ENCODE data around the gene MAP4K3. TPM values are rescaled to one million over a fixed set of nuclear protein-coding genes. Genes with fewer than 3 reads are reported as not detected.

The MAP4K3 gene
- 17.4 to 24.8 TPM (median 19.4 TPM) in 5 replicates for total RNA-seq (2022; extraction: Qiagen RNA extraction; ENCODE audit: low read depth)

DNA sequence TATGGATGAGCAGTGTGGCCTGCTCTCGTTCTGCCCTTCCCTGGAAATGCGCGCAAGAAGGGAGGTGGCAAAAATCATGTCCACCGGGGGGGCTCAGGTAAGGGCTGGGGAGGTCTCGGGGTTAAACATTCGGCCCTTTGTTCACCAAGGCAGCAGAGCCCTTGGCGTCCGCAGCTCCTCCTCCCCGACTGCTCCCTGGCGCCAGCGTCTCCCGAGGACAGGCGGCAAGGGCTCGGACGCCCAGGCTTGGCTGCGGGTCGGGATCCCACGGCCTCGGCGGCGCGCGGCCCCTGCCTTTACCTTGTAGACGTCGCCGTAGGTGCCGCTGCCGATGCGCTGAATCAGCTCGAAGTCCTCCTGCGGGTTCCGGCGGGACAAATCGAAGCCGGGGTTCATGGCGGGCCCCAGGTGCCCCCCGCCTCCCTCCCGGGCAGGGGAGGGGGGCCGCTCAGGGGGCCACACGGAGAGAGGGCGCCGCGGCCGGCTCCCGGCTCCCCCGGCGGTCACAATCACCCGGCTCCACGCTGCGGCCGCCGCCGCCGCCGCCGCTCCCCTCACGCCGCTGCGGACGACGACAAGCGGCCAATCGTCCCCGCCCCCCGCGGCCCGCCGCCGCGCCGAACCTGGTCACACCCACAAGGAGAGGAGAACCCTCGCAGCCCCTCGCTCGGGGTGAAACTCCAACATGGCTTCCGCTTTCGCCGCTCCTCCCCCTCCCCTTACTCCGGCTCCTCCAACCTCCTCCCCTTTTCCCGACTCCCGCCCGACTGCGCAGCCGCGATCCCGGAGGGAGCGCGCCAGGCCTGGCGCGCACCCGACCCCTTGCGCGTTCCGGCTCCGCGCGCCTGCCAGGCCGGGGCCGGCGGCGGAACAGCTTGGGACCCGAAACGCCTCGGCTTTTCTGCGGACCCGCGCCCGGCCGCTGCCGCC is at the start of gene MAP4K3:
TSS of gene MAP4K3 (minus strand) at position 694 of the 930 bp plus-strand sequence. CDS start at position 396, 298 bp downstream.

DNA sequence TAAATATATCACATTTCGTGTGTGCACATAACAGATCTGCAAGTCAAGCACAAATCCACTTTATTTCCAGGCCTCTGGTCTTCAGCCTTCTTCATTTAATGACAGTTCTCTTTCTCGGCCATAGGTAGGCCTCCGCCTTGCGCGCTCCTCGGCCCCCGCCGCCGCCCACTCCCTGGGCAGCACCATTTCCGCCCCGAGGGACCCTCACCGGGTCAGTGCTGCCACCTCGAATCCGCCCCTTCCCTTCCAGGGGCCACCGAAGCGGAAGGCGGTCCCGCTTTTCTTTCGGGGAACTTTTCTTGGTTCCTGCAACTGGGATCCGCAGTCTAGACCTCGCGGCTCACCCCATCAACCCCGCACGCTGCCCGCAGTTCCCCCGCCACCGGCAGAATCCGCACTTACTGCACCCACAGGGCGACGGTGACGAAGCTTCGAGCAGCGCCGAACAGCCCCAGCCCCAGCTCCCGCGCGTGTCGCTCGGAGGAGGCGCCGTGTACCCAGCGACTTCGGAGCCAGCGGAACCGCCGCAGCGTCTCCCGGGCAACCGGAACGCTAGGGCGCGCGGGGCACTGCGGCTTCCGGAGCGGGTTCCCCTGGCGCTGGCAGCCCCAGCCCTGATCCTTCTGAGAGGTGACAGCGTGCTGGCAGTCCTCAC is 193.5 kb downstream of the MAP4K3 start, which contains the start of gene CDKL4:
TSS of gene CDKL4 (minus strand) at position 502 of the 655 bp plus-strand sequence.

Other genes with a start within 250 kb of the MAP4K3 start
- gene CDKL4, start 193.3 kb downstream of the MAP4K3 start, total RNA-seq (2022; extraction: Qiagen RNA extraction; ENCODE audit: low read depth) = not detected in 5 replicates
- 0.06 to 0.14 TPM in 2 of 5 replicates, not detected in the others for gene TMEM178A, start 228.6 kb upstream of the MAP4K3 start, total RNA-seq (2022; extraction: Qiagen RNA extraction; ENCODE audit: low read depth)